Femur (tissue), 1 donor: ENCODE measurements around the gene KDM4B.

Experiments used
- DNase-seq: peaks from one replicate; pipeline ENCODE4 v3.0.0-alpha.2; 2017

KDM4B gene

GRCh38 chr19:5141850-5142724, 173.2 kb downstream of the KDM4B start:
- no peak for DNase-seq

- DNase-seq = no peak
These were observed 173.8 kb downstream of the KDM4B start for GRCh38 chr19:5142725-5143097.

GRCh38 chr19:5143471-5144411, 174.8 kb downstream of the KDM4B start:
- no peak for DNase-seq

GRCh38 chr19:5144545-5145179, 175.7 kb downstream of the KDM4B start:
- DNase-seq = no peak

GRCh38 chr19:5145521-5146511, 176.9 kb downstream of the KDM4B start:
- peak; percentile 16 for DNase-seq

GRCh38 chr19:5147074-5147977, 178.4 kb downstream of the KDM4B start:
- DNase-seq = no peak

GRCh38 chr19:5147978-5148793, 179.3 kb downstream of the KDM4B start:
- peak; percentile 66 for DNase-seq

- peak; percentile 18 for DNase-seq
These were observed 179.9 kb downstream of the KDM4B start for GRCh38 chr19:5148794-5149190.

- peak; percentile 13 for DNase-seq
These were observed 180.6 kb downstream of the KDM4B start for GRCh38 chr19:5149508-5149907.

- DNase-seq = peak; percentile 13
These were observed 181.3 kb downstream of the KDM4B start for GRCh38 chr19:5149932-5150901.

GRCh38 chr19:5150902-5151741, 182.2 kb downstream of the KDM4B start:
- peak; percentile 17 for DNase-seq

- no peak for DNase-seq
These were observed 183.3 kb downstream of the KDM4B start for GRCh38 chr19:5152013-5152763.

- DNase-seq = peak; percentile 15
These were observed 184.0 kb downstream of the KDM4B start for GRCh38 chr19:5152767-5153532.

GRCh38 chr19:5153601-5154128, 184.8 kb downstream of the KDM4B start:
- DNase-seq = peak; percentile 21

GRCh38 chr19:5154129-5154798, 185.4 kb downstream of the KDM4B start:
- DNase-seq = peak; percentile 25
